ENCODE measurements around the gene WAC. TPM values are rescaled to one million over a fixed set of nuclear protein-coding genes. Genes with fewer than 3 reads are reported as not detected.
A peak's percentile ranks its signal among the peaks of the same experiment; 100 is the strongest.

WAC gene
- total and polyA plus RNA-seq, 2 of the 13 experiments (the other 11 are each of a cell fraction or from before 2014, with no cell fraction given), result 69.1 to 96.2 TPM

GRCh38 chr10:28533571-28534304 lies 820 bp downstream of the WAC start (continued):
- TF ChIP-seq DNMT3B (CRISPR knock-in tag; conservative IDR thresholded peaks at IDR 0.05) (no peak), PCBP2 (optimal IDR thresholded peaks at IDR 0.05; ENCODE audit: low read depth, low read length, poor library complexity, severe bottlenecking) (no peak), ZNF12 (CRISPR knock-in tag; IDR thresholded peaks at IDR 0.05) (no peak), GABPA (IDR thresholded peaks at IDR 0.05; ENCODE audit: low read depth, low read length) (no peak), GABPA (CRISPR knock-in tag; IDR thresholded peaks at IDR 0.05; ENCODE audit: low read depth) (no peak), TEAD3 (CRISPR knock-in tag; optimal IDR thresholded peaks at IDR 0.05; ENCODE audit: borderline replicate concordance) (no peak), ONECUT2 (CRISPR knock-in tag; IDR thresholded peaks at IDR 0.05) (no peak), ATF4 (CRISPR knock-in tag; IDR thresholded peaks at IDR 0.05) (no peak), ZNF343 (CRISPR knock-in tag; IDR thresholded peaks at IDR 0.05) (no peak), SP5 (CRISPR knock-in tag; IDR thresholded peaks at IDR 0.05; ENCODE audit: borderline replicate concordance, low read depth) (no peak), ZNF501 (CRISPR knock-in tag; IDR thresholded peaks at IDR 0.05) (no peak), MTA3 (CRISPR knock-in tag; IDR thresholded peaks at IDR 0.05) (0 out of 2 replicates have a peak, but pooled peaks have one; percentile 35), ZFP1 (CRISPR knock-in tag; IDR thresholded peaks at IDR 0.05) (no peak), GPN1 (CRISPR knock-in tag; IDR thresholded peaks at IDR 0.05; ENCODE audit: borderline replicate concordance) (no peak), DPF2 (CRISPR knock-in tag; IDR thresholded peaks at IDR 0.05; ENCODE audit: borderline replicate concordance, low read depth) (no peak), SRSF9 (IDR thresholded peaks at IDR 0.05; ENCODE audit: borderline replicate concordance, insufficient read depth, low read depth, low read length, poor library complexity, severe bottlenecking) (no peak), ZBTB10 (CRISPR knock-in tag; IDR thresholded peaks at IDR 0.05; ENCODE audit: borderline replicate concordance) (no peak), POLR2G (IDR thresholded peaks at IDR 0.05; ENCODE audit: low read depth, low read length) (no peak; the same call in 1 of the 2 replicates), RCOR2 (CRISPR knock-in tag; IDR thresholded peaks at IDR 0.05) (no peak)
- TF ChIP-seq, protein P1, sequence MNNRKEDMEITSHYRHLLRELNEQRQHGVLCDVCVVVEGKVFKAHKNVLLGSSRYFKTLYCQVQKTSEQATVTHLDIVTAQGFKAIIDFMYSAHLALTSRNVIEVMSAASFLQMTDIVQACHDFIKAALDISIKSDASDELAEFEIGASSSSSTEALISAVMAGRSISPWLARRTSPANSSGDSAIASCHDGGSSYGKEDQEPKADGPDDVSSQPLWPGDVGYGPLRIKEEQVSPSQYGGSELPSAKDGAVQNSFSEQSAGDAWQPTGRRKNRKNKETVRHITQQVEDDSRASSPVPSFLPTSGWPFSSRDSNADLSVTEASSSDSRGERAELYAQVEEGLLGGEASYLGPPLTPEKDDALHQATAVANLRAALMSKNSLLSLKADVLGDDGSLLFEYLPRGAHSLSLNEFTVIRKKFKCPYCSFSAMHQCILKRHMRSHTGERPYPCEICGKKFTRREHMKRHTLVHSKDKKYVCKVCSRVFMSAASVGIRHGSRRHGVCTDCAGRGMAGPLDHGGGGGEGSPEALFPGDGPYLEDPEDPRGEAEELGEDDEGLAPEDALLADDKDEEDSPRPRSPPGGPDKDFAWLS (CRISPR knock-in tag; IDR thresholded peaks at IDR 0.05; ENCODE audit: borderline replicate concordance), result no peak
- TF ChIP-seq, protein P2, sequence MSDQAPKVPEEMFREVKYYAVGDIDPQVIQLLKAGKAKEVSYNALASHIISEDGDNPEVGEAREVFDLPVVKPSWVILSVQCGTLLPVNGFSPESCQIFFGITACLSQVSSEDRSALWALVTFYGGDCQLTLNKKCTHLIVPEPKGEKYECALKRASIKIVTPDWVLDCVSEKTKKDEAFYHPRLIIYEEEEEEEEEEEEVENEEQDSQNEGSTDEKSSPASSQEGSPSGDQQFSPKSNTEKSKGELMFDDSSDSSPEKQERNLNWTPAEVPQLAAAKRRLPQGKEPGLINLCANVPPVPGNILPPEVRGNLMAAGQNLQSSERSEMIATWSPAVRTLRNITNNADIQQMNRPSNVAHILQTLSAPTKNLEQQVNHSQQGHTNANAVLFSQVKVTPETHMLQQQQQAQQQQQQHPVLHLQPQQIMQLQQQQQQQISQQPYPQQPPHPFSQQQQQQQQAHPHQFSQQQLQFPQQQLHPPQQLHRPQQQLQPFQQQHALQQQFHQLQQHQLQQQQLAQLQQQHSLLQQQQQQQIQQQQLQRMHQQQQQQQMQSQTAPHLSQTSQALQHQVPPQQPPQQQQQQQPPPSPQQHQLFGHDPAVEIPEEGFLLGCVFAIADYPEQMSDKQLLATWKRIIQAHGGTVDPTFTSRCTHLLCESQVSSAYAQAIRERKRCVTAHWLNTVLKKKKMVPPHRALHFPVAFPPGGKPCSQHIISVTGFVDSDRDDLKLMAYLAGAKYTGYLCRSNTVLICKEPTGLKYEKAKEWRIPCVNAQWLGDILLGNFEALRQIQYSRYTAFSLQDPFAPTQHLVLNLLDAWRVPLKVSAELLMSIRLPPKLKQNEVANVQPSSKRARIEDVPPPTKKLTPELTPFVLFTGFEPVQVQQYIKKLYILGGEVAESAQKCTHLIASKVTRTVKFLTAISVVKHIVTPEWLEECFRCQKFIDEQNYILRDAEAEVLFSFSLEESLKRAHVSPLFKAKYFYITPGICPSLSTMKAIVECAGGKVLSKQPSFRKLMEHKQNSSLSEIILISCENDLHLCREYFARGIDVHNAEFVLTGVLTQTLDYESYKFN (CRISPR knock-in tag; conservative IDR thresholded peaks at IDR 0.05), result no peak
